Activated CD4-positive, alpha-beta T cell treated with anti-CD3 and anti-CD28 coated beads, Interleukin-2, amount 50 U/mL, for 4 hours (primary cell): ENCODE measurements around the gene SDK1.
"Not testable (repeated sequence)": the region's sequence is repeated elsewhere in the genome, so short reads cannot be mapped to it uniquely, and the experiment has no call there.

Source experiments
- DNase-seq, 2 experiments: peaks; one replicate each; pipeline ENCODE4 v3.0.0-alpha.2; 2020

Gene SDK1

GRCh38 chr7:3896169-3896765 is 595.2 kb downstream of the SDK1 start:
- no peak for DNase-seq

GRCh38 chr7:3897430-3898372 is 596.6 kb downstream of the SDK1 start:
- peak; percentile 29 to 34 for DNase-seq

DNA sequence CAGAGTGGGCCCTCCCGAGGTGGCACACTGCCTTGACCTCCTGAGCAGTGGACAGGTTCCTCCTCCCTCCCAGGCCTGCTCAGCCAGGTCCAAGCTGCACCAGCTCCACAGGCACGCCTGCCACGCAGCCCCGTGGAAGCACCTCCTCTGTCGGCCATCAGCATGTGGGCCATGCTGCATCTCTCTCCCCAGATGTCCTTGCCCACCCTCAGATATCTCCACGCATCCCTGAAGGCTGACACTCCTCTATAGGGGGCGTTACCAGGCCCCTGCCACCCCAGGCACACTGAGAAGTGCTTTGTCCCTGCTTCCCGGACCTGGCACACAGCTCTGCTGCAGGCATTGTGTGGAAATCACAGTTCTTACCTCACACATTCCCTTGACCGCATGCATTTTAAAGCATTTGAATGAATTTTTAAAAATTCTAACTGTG is 598.5 kb downstream of the SDK1 start:
- no peak for DNase-seq

- DNase-seq = no peak
Observed at GRCh38 chr7:3908153-3908552, 607.1 kb downstream of the SDK1 start.

DNA sequence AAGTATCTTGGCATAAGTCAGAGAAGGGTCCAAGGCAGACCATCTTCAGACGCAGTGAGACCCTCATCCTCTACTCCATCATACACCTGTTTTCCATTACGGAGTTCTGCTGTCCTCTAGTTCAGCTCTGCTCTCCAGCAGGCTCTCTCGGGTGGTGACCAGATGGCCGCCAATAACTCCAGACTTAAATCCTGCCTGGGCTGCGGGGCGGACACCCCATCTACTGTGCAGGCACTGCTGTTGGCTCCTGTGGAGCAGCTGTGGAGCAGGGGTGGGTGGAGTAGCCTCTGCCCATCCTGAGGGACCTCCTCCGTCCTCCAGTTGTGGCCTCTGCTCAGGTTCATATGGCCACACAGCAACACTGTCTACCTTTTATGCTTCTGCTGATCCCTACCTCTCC is 608.1 kb downstream of the SDK1 start:
- DNase-seq = no peak

DNA sequence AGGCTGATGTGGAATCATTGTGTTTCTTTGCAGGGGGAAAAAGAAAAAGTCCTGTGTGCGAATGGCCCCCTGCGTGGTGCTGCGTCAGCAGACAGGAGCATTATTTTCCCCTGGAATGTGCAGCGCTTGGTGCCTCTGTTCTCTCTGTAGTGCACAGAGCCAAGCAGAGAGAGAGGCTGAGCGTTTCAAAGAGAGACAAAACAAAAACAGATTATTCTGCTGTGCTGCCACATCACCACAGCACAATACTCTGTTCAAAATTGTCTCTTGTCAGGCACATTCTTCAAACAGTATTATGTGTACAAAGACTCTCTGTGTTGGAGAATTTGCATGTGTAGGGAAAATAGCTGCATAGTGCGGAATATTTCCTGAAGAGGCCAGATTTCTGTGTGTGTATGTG is 609.0 kb downstream of the SDK1 start:
- DNase-seq = no peak

DNA sequence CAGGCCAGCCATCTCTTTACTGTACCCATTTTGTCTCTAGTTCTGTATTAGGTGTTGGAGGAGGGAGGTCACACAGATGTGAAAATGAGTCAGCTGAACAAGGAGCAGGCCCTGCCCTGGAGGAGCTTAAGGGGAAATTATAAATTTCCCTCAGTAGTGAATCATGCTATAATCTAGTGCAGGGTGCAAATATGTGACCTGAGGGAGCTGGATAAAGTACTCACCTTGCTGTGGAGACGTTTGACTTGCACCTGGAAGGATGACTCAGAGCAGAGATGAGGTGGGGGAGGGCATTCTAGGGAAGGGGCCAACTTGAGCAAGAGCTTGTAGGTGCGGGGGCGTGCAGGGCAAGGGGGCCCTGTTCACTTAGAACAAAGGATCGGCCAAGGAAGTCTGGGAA is 610.6 kb downstream of the SDK1 start:
- no peak for DNase-seq

GRCh38 chr7:3912291-3912690 is 611.2 kb downstream of the SDK1 start:
- DNase-seq = no peak

DNA sequence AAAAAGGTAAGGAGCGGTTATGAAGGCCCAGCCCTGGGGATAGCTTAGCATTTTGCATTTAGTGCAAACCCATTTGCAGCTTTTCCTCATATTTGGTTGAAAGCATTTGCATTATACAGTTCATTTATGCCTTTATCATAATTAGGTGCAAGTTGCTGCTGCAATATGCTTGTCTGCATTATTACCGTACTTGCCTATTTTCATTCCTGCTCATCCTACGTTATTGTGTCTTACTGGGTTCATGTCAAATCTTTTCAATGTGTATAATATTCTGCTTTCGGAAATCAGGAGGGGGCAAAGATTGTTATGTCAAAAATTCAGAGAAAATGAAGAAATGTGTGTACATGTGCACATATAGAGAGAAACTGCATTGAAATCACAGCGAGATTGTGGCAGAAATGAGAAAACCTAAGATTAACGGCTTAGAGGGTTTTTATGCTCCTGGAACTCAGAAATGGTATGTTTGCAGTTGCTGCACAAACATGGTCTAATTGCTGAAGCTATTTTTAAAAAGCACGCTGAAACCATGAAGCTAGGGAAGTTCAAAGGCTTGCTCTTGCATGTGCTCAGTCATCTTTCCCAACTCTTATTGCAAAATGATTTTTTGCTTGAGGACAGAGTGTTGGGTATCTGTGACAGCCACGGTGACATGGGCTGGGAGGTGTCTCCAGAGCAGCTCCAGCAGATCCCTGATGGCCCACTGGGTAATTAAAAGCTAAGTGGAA is 613.2 kb downstream of the SDK1 start:
- DNase-seq = no peak

DNA sequence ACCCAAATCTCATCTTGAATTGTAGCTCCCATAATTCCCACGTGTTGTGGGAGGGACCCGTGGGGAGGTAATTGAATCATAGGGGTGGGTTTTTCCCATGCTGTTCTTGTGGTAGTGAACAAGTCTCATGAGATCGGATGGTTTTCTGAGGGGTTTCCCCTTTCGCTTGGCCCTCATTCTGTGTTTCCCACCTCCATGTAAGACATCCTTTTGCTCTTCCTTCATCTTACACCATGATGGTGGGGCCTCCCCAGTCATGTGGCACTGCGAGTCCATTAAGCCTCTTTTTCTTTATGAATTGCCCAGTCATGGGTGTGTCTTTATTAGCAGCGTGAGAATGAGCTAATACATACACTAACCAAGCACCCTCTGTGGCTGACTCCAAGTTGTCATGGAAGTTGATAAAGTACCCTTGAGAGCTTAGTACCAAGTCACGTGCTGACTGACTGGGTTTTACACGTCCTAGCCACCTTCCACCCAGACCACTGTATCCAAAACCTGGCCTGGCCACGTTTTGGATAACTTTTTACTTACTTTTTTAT is 614.4 kb downstream of the SDK1 start:
- DNase-seq = no peak

DNA sequence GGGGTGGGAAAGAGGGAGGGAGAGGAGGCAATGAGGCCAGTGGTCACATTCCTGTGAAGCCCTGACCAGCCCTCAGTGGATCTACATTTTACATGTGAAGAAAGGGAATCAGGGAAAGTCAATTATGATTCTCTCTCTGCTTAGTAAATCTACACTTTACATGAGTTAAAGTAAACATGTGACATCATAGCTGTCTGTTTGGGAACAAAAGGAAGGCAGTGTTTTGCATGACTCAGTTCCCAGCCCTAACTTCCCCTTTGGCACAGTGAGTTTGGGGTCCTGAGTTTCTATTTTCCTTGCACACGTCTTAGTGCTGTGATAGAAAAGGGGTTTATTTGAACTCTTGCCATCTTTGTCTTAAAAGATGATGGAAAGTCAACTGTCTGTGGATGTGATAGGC is 615.1 kb downstream of the SDK1 start:
- DNase-seq = no peak

GRCh38 chr7:3917436-3917835 is 616.4 kb downstream of the SDK1 start:
- DNase-seq = no peak

DNA sequence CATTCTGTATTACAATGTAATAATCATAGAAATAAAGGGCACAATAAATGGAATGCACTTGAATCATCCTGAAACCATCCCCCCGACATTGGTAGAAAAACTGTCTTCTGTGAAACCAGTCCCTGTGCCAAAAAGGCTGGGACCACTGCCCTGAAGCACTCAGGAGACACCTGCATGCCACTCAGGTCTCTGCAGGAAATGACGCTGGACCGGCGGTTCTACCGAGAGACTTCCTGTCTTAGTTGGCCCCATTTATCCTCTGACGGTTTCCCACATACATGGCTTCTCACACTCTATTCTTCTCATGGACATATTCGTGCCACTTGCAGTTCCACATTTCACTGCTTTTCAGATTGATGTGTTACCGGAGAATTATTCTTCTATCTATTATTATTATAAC is 617.5 kb downstream of the SDK1 start:
- no peak for DNase-seq

DNA sequence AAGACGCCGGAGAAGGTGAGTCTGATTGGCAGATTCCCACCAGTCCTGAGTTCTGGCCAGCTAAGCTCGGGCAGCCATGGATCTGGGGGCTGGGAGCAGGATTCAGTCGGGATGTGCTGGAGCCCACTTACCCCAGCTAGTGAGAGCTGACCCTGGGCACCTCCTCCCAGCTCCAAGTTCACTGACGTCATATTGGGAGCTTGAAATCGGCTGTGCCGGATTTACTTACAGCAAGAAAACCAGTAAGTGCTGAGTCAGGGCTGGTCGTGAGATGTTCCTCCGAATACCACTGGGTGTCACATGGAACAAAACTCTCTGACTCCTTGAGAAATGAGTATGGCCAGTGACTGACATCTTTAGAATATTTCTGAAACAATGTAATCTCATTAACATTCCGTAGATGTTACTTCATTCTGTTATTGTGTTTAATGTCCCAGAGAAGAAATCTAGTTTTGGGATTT is 621.2 kb downstream of the SDK1 start:
- DNase-seq = no peak

DNA sequence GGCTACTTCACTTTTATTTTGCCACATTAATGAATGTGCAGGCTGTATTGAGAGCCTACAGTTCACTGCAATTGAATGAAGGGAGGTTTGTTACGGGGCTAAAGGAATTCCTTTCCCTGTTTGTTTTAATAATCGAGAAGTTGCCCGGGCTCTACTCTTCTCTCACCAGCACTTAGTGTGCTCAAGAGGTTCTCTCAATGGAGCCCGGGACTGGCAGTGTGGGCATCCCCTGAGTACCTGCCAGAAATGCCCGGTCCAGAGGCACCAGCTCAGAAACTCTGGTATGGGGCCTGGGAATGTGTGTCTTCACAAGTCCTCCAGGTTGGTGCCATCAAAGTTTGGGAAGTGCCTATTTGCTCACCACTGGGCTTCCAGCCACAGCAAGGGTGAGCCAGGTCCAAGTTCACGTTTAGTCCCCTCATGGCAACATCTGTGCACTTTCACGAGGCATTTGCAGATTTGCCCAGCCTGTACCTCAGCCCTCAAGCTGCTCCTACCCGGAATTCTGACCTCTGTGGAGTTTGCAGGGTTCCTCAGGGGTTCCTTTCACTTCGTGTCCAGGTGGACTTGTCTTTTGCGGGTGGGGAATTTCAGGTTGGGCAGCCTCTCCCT is 622.4 kb downstream of the SDK1 start:
- DNase-seq = no peak

DNA sequence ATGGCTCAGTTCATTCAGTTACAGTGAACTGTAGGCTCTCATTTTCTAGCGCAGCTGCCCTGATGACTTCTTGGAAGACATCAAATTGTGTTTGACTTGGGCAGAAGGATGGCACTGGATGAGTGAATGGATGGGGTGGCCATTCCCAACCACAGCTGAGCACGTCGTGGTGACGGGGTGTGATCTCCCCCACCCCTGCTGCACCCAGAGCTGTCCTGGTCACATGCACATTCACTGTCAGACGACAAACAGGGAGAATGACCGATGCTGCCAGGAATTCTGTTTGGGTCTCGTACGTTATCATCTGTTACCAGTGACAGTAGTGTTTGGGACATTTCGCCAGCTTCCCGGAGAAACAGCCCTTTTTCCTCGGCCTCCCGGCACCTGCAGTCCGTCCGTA is 623.2 kb downstream of the SDK1 start:
- DNase-seq = no peak

- DNase-seq = no peak
Observed at GRCh38 chr7:3927446-3928110, 626.5 kb downstream of the SDK1 start.

DNA sequence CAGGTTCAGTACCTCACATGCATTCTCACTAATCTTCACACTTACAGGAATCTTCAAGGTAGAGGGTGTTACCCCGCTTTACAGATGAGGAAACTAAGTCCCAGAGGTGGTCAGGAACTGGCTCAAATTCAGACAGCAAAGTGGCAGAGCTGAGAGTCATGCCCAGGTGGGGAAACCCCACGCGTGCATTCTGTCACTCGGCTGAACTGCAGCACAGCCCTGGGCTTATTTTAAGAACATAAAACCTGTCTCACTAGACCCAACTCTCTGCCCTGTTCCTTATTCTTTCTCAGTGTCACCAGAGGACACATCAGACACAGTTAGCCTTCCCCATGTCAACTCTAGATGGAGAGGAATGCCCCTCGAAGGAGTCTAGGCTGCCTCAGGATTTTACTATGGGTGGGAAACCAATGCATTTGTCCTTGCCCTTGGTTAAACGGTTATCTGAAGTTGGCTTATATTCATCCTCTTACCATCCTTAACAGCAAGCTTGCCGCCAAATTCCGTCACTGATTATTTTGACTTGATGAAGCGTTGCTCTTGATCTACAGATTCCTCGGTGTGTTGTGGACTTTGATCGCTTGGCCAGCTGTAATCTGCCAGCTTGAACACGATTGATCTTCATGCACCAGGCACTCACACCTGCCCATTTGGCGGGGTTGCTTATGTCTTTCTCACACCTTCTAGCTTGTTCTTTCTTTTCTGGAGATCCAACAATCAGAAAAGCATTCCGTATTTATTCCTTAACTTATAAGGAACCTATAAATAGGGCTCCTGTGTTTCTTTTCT is 627.9 kb downstream of the SDK1 start:
- DNase-seq = no peak

GRCh38 chr7:3931843-3932242 is 630.8 kb downstream of the SDK1 start:
- DNase-seq = no peak

DNA sequence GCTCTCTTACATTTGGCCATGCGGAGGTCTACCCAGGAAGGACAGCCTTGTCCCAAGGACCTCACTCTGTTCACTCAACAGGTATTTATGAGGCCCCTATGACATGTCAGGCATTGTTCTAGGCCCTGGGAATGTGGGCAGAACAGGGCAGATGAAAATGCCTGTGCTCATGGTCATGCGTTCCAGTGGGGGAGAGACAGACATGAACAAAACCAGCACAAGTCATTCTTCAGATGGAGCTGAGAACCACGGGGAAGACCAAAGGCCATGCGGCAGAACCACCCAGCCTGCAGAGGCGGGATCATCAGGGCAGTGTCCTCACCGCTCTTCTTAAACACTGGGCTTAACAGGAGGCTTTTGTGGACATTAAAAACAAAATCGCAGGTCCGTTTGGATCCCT is 636.1 kb downstream of the SDK1 start:
- no peak for DNase-seq

DNA sequence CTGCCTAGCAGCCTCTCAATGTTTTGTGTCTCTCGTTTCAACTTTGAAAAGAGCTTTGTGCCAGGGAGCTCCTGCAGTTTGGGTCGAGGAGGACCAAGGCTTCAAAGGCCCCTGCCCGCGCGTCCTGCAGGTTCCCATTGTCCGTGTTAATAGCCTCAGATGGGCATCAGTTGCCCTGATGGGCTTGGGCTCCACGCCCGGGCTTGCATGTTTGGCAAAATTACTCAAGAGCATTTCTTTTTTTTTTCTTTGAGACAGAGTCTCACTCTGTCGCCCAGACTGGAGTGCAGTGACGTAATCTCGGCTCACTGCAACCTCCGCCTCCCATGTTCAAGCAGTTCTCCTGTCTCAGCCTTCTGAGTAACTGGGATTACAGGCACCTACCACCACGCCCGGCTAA is 636.6 kb downstream of the SDK1 start:
- DNase-seq = no peak

DNA sequence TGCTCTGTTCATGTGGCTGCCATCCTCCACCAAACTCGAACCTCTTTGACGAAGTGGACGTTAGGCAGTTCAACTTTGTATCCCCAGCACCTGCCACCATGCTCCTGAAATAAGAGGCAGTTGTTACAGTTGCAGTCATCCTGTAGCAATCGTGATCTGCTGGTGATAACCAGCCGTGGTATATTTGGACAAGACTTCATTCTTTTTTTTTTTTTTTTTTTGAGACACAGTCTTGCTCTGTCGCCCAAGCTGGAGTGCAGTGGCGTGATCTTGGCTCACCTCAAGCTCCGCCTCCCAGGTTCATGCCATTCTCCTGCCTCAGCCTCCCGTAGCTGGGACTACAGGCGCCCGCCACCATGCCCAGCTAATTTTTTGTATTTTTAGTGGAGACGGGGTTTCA is 640.7 kb downstream of the SDK1 start:
- DNase-seq = not testable (repeated sequence)
